HL-60 (cell line): ENCODE results near the gene SP5.

ENCODE experiments used
- DNase-seq, 2 experiments: peaks; one replicate each; pipeline ENCODE4 v3.0.0-alpha.2; 2010 to 2020; ENCODE audit warnings: low read depth in 1 of 2, low spot score in 1 of 2
- H3K27ac ChIP-seq: fragments of 250-450 bp; sonication (Bioruptor Pico); replicated peaks from 2 replicates; pipeline ENCODE4 v1.5.1; 2020; ENCODE audit warnings: mild to moderate bottlenecking, moderate library complexity
- H3K27me3 ChIP-seq: fragments of 250-450 bp; sonication (Bioruptor Pico); 2 replicates; pipeline ENCODE4 v1.5.1; 2021; ENCODE audit warnings: mild to moderate bottlenecking, moderate library complexity; ENCODE audit not compliant: insufficient read depth, poor library complexity, severe bottlenecking
- H3K4me3 ChIP-seq: replicated peaks from 2 replicates; pipeline ENCODE4 v1.5.1; 2011; ENCODE audit warnings: mild to moderate bottlenecking, control low read depth, low read length; ENCODE audit not compliant: insufficient read depth
- CTCF ChIP-seq: IDR thresholded peaks from one replicate; pipeline ENCODE4 v1.5.1; 2011; ENCODE audit warnings: low read length, control low read depth, inconsistent platforms; ENCODE audit not compliant: insufficient read depth
- GABPA ChIP-seq: IDR thresholded peaks from 2 replicates; pipeline ENCODE4 v1.6.1; 2012; ENCODE audit warnings: low read depth
- POLR2AphosphoS5 ChIP-seq: IDR thresholded peaks from 2 replicates; pipeline ENCODE4 v1.6.1; 2012; ENCODE audit warnings: low read depth
- SPI1 ChIP-seq: IDR thresholded peaks from 2 replicates; pipeline ENCODE4 v1.6.1; 2012; ENCODE audit warnings: low read depth, mild to moderate bottlenecking, borderline replicate concordance
- TF ChIP-seq, protein P1 (sequence below): IDR thresholded peaks from 2 replicates; pipeline ENCODE4 v1.6.1; 2012; ENCODE audit warnings: low read depth; ENCODE audit not compliant: insufficient replicate concordance

SP5 gene

DNA sequence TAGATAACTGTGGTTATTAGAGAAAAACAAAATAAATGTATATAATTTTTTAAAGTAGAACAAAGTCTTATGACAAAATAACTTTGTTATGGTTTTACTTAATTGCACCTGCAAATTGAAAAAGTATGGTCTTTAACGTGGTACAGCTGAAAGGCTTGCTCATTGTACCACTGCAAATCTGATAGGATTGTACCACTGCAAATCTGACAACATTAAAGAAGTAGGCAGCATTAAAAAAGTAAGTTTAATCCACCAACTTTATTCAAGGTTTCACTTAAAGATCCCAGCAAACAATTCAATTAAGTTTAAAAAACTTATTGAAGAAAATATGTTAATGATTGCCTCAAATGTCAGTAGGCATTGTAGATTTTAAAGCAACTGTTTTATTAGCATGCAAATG is 4.7 kb downstream of the SP5 start:
- peaks cover 64% of the 10 kb centered on the region for H3K27me3 ChIP-seq
- no peak overlapping the region for H3K27ac ChIP-seq
- no peak for TF ChIP-seq POLR2AphosphoS5
- no peak for TF ChIP-seq GABPA
- TF ChIP-seq SPI1: no peak
- TF ChIP-seq, protein P1, sequence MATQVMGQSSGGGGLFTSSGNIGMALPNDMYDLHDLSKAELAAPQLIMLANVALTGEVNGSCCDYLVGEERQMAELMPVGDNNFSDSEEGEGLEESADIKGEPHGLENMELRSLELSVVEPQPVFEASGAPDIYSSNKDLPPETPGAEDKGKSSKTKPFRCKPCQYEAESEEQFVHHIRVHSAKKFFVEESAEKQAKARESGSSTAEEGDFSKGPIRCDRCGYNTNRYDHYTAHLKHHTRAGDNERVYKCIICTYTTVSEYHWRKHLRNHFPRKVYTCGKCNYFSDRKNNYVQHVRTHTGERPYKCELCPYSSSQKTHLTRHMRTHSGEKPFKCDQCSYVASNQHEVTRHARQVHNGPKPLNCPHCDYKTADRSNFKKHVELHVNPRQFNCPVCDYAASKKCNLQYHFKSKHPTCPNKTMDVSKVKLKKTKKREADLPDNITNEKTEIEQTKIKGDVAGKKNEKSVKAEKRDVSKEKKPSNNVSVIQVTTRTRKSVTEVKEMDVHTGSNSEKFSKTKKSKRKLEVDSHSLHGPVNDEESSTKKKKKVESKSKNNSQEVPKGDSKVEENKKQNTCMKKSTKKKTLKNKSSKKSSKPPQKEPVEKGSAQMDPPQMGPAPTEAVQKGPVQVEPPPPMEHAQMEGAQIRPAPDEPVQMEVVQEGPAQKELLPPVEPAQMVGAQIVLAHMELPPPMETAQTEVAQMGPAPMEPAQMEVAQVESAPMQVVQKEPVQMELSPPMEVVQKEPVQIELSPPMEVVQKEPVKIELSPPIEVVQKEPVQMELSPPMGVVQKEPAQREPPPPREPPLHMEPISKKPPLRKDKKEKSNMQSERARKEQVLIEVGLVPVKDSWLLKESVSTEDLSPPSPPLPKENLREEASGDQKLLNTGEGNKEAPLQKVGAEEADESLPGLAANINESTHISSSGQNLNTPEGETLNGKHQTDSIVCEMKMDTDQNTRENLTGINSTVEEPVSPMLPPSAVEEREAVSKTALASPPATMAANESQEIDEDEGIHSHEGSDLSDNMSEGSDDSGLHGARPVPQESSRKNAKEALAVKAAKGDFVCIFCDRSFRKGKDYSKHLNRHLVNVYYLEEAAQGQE: no peak
- TF ChIP-seq CTCF: no peak
- no peak for DNase-seq
- H3K4me3 ChIP-seq: no peak overlapping the region

DNA sequence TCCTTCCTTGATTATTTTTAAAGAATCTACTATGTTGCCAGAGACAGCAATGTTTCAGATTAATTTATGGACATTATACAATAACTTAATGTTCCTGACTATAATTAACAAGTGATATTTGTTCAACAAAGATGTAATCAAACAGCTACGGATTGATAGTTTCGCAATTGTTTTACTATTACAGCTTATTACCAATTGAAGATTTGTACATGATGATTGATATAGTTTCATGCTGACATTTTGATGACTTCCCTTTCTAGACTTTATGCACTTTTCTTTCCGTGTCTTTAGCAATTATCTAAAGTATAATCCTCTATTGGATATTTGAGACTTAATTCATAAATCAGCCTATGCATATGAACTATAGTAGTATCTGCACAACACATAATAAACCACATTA is 6.5 kb downstream of the SP5 start:
- H3K27ac ChIP-seq: no peak overlapping the region
- DNase-seq: no peak
- no peak for TF ChIP-seq POLR2AphosphoS5
- TF ChIP-seq GABPA: no peak
- TF ChIP-seq SPI1: no peak
- no peak for TF ChIP-seq CTCF
- TF ChIP-seq, protein P1: no peak
- H3K4me3 ChIP-seq: no peak overlapping the region
- H3K27me3 ChIP-seq: peaks cover 51% of the 10 kb centered on the region

DNA sequence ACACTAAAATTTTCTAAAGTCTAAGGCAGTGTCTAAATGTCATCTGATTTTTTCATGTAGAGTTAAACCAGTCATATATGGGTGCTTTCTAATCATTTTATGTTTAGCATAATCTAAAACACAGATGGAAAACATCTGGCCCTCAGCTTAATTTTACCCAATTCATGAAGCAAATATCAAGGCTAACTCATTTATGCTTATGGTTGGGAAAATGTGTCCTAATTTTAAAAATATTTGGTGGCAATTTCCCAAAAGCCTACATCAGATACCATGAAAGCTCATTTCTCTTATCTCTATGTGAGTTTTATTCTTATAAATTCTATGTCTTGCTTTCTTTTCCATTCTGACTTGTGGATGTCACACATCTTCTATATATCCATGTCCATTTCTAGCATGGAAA is 7.2 kb downstream of the SP5 start:
- no peak for DNase-seq
- Histone ChIP-seq H3K27me3 (peaks cover 48% of the 10 kb centered on the region), H3K4me3 (no peak overlapping the region), H3K27ac (no peak overlapping the region)
- TF ChIP-seq, protein P1: no peak
- TF ChIP-seq SPI1: no peak

DNA sequence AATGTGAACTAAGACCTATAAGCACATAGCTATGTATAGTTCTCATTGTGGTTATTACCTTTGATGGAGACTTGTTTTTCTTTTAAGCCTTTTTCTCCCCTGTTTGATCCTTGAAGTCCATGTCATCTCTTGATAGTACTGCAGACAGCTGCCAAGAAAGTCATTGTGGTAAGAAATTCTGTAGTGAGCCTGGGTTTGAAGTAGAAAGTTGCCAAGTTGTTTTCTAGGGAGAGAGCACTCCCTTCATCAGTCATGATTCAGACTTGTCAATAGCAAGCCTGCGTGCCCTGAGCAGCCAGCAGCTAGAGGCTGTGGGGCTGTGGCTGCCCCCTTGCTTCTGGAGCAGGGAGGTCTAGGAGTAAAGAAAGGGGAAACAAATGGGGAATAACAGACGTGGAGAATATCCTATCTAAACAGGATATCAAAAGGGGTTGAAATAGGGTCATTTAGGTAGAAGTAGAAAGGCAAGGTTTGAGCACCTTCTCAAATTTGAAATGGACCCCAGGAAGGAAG is 8.4 kb downstream of the SP5 start:
- H3K4me3 ChIP-seq: no peak overlapping the region
- no peak overlapping the region for H3K27ac ChIP-seq
- TF ChIP-seq GABPA (no peak), CTCF (no peak), SPI1 (no peak), POLR2AphosphoS5 (no peak)
- TF ChIP-seq, protein P1: no peak
- H3K27me3 ChIP-seq: peaks cover 36% of the 10 kb centered on the region
- no peak for DNase-seq
